BJ (cell line): ENCODE data around the gene ISOC2. TPM values are rescaled to one million over a fixed set of nuclear protein-coding genes. Genes with fewer than 3 reads are reported as not detected.
A peak's percentile ranks its signal among the peaks of the same experiment; 100 is the strongest.

Experiments
- CTCF ChIA-PET: fragments of 350-600 bp; formaldehyde crosslinking; extraction: SDS; loops from one replicate; lab custom pipeline; 2021; ENCODE audit warnings: antibody characterized with exemption, inconsistent platforms; lab: Yijun Ruan, JAX
- POLR2A ChIA-PET: fragments of 300-600 bp; sonication (Branson Sonifier 250); formaldehyde crosslinking; extraction: SDS; loops from one replicate; lab custom pipeline; 2021; ENCODE audit warnings: antibody characterized with exemption; lab: Charles Lee
- DNase-seq: peaks from one replicate; pipeline ENCODE4 v3.0.0-alpha.2; 2011; ENCODE audit warnings: low read depth
- H3K27me3 ChIP-seq: 2 replicates; pipeline ENCODE4 v1.6.0; 2011; ENCODE audit warnings: low read length; ENCODE audit not compliant: control insufficient read depth, insufficient read depth
- H3K36me3 ChIP-seq: 2 replicates; pipeline ENCODE4 v1.5.1; 2011; ENCODE audit warnings: low read length; ENCODE audit not compliant: control insufficient read depth, insufficient read depth
- H3K4me3 ChIP-seq: 2 replicates; pipeline ENCODE4 v1.5.1; 2011; ENCODE audit warnings: low read depth, mild to moderate bottlenecking, control low read depth, low read length
- CTCF ChIP-seq: IDR thresholded peaks from 2 replicates; pipeline ENCODE4 v1.5.1; 2011; ENCODE audit warnings: low read depth, mild to moderate bottlenecking, control low read depth, inconsistent platforms, low read length, moderate library complexity; ENCODE audit not compliant: insufficient read depth
- polyA plus RNA-seq: library from polyadenylated mRNA; depleted of rRNA; stranded (reverse); fragments of >200 nt; gene quantifications from 2 replicates; pipeline ENCODE4 v1.2.3, GENCODE V29; 2011

Gene ISOC2
- polyA plus RNA-seq, 1 experiment: 123 TPM

GRCh38 chr19:55457683-55458457 lies 3.6 kb downstream of the ISOC2 start:
- POLR2A ChIA-PET: interaction anchor here (0.6 kb wide), 1 partner anchor 18 kb away, joined by 3 read pairs; the partner anchor contains the start of gene ZNF628
- Histone ChIP-seq H3K4me3 (no peak overlapping the region), H3K27me3 (no peaks in the 10 kb centered on the region), H3K36me3 (peaks cover 3% of the 10 kb centered on the region)
- CTCF ChIA-PET: interaction anchor here (1.2 to 3.3 kb wide), 4 partner anchors 10 to 46 kb away, joined by 4 to 14 read pairs (median 6); no protein-coding TSS in a partner anchor
- TF ChIP-seq CTCF: no peak
- DNase-seq: no peak

GRCh38 chr19:55456347-55456746 lies 5.1 kb downstream of the ISOC2 start:
- ChIA-PET POLR2A (no interaction called here), CTCF (no interaction called here)
- H3K27me3 ChIP-seq: peaks cover 6% of the 10 kb centered on the region
- TF ChIP-seq CTCF: no peak
- peaks cover 3% of the 10 kb centered on the region for H3K36me3 ChIP-seq
- DNase-seq: no peak
- H3K4me3 ChIP-seq: no peak overlapping the region

GRCh38 chr19:55455576-55456235 lies 5.7 kb downstream of the ISOC2 start:
- CTCF ChIA-PET: no interaction called here
- no peak for DNase-seq

GRCh38 chr19:55454787-55455243 lies 6.6 kb downstream of the ISOC2 start:
- TF ChIP-seq CTCF: peak; percentile 80
- peaks cover 3% of the 10 kb centered on the region for H3K36me3 ChIP-seq
- no peak overlapping the region for H3K4me3 ChIP-seq
- ChIA-PET CTCF (interaction anchor here (0.6 to 2.1 kb wide), 3 partner anchors 13 to 52 kb away, joined by 3 to 6 read pairs (median 5); no protein-coding TSS in a partner anchor), POLR2A (no interaction called here)
- DNase-seq: no peak
- H3K27me3 ChIP-seq: peaks cover 11% of the 10 kb centered on the region

More at GRCh38 chr19:55455576-55456235, 5.7 kb downstream of the ISOC2 start:
- TF ChIP-seq CTCF: no peak
- Histone ChIP-seq H3K36me3 (peaks cover 3% of the 10 kb centered on the region), H3K4me3 (no peak overlapping the region), H3K27me3 (peaks cover 6% of the 10 kb centered on the region)
- POLR2A ChIA-PET: no interaction called here
